NCI-H69 (cell line): ENCODE measurements around the gene PPP1R2C.

ENCODE experiments used
- DNase-seq: peaks from one replicate; lab custom pipeline; 2025; lab: John Stamatoyannopoulos, UW

Gene PPP1R2C

GRCh38 chrX:42748067-42748850 lies 29.7 kb downstream of the PPP1R2C start:
- no peak for DNase-seq

- no peak for DNase-seq
These were observed 31.4 kb downstream of the PPP1R2C start for GRCh38 chrX:42746606-42747005.

DNA sequence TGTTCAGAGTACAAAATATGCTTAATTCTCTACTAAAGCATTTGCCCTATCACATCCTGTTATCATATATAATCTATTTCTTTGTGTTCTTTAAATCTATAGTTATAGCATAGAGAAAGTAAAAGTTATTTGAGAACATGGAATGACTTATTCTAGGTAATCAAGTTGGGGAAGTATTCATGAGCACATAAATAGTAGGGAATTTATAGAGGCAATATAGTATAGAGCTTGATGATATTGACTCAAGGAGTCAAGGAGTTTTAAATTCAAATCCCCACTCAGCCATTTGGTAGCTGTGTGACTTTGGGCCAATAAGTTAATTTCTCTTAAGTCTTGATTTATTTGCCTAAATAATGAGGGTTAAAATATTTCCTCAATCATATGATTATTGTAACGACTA lies 37.5 kb downstream of the PPP1R2C start:
- DNase-seq: no peak

GRCh38 chrX:42739741-42740140 lies 38.2 kb downstream of the PPP1R2C start:
- no peak for DNase-seq

DNA sequence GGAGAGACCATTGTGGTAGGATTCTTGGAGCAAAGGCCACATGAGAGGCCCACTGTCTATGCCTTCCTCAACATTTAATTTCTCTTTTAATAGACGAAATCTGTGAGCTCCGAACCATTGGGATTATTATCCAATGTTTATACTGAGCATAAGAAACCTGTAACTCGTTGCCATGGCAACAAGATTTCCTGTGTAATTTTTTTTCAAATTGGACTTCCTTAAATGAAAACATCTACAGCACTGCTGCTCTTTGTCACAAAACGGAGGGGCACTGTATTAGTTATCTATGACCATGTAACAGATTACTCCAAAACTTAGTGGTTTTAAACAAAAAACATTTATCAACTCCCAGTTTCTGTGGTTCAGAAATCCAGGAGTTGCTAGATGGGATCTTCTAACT lies 38.7 kb downstream of the PPP1R2C start:
- DNase-seq: no peak

- DNase-seq: no peak
These were observed 39.4 kb downstream of the PPP1R2C start for GRCh38 chrX:42738552-42738951.

DNA sequence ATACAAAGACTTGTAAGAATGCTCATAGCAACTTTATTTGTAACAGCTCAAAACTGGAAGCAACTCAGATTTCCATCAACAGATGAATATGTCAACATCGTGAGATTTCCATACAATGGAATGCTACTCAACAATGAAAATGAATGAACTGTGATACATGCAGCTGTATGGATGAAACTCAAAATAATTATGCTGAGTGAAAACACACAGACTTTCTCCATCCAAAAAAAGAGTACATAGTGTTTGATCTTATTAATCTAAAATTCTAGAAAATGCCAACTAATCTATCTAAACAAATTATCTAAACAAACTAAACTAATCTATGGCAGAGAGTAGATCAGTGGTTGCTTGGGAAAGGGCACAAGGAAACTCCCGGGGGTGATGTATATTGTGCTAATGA lies 42.7 kb downstream of the PPP1R2C start:
- no peak for DNase-seq

DNA sequence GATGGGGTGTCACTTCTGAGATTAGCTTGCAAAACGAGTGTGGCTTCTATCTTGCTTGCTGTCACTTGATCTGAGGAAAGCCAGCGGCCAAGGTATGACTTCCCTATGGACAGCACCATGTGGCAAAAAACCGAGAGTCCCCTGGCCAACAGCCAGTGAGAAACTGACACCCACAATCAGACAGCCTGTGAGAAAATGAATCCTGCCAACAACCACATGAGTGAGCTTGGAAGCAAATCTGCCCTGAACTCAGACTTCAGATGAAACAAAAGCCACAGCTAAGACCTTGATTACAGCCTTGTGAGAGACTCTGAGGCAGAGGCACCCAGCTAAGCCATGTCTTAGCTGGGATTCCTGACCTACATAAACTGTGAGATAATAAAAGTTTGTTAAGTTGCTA lies 45.5 kb downstream of the PPP1R2C start:
- no peak for DNase-seq
